CD4-positive, alpha-beta T cell (primary cell): ENCODE results near the gene TNP2. TPM values are rescaled to one million over a fixed set of nuclear protein-coding genes. Genes with fewer than 3 reads are reported as not detected.

Experiments
- ATAC-seq: fragments of 200-7000 bp; cut with Tn5 transposase; one replicate; pipeline ENCODE4 v1.10.0; 2022; ENCODE audit warnings: mild to moderate bottlenecking; ENCODE audit not compliant: poor library complexity
- CTCF ChIA-PET: fragments of 350-600 bp; sonication (Branson Sonifier 250); formaldehyde crosslinking; loops from one replicate; lab custom pipeline; 2021; ENCODE audit warnings: antibody characterized with exemption, inconsistent platforms; lab: Charles Lee
- POLR2A ChIA-PET: fragments of 350-600 bp; sonication (Branson Sonifier 250); formaldehyde crosslinking; loops from one replicate; lab custom pipeline; 2021; ENCODE audit warnings: antibody characterized with exemption, inconsistent platforms; lab: Charles Lee
- DNase-seq, 14 experiments: peaks; one replicate each; pipeline ENCODE4 v3.0.0-alpha.2; 2013 to 2020; ENCODE audit warnings: mixed read lengths in 2 of 14
- H3K27ac ChIP-seq, 2 donors: one replicate each; pipeline versions ENCODE4 v1.5.1 to v1.7.0; 2013; ENCODE audit warnings: low read length in 2 of 2, low read depth in 1 of 2, mild to moderate bottlenecking in 1 of 2
- H3K27me3 ChIP-seq, 2 experiments: 1 replicate in 1 of 2; 2 replicates in 1 of 2; pipeline versions ENCODE4 v1.6.1 to v1.7.0; 2013; ENCODE audit warnings: low read length in 2 of 2, control low read depth in 1 of 2, mild to moderate bottlenecking in 1 of 2, moderate library complexity in 1 of 2; ENCODE audit not compliant: insufficient read depth in 2 of 2, control insufficient read depth in 1 of 2
- H3K36me3 ChIP-seq: one replicate; pipeline ENCODE4 v1.6.1; 2013; ENCODE audit warnings: low read length, control low read depth; ENCODE audit not compliant: insufficient read depth
- H3K4me1 ChIP-seq: one replicate; pipeline ENCODE4 v1.6.1; 2013; ENCODE audit warnings: low read length, control low read depth; ENCODE audit not compliant: insufficient read depth
- H3K4me3 ChIP-seq: one replicate; pipeline ENCODE4 v1.5.1; 2013; ENCODE audit warnings: mild to moderate bottlenecking, low read length, moderate library complexity
- H3K9me3 ChIP-seq, 2 experiments: 1 replicate in 1 of 2; 2 replicates in 1 of 2; pipeline versions ENCODE4 v1.6.1 to v1.7.0; 2013; ENCODE audit warnings: low read length in 2 of 2, mild to moderate bottlenecking in 2 of 2, control low read depth in 1 of 2, moderate library complexity in 1 of 2; ENCODE audit not compliant: control insufficient read depth in 1 of 2, insufficient read depth in 1 of 2
- H3K27ac Mint-ChIP-seq: one replicate; pipeline ENCODE4 v1.8.0; 2020; ENCODE audit warnings: mixed read lengths
- H3K27me3 Mint-ChIP-seq: one replicate; pipeline ENCODE4 v1.8.0; 2021; ENCODE audit warnings: mixed read lengths
- H3K36me3 Mint-ChIP-seq: one replicate; pipeline ENCODE4 v1.8.0; 2021; ENCODE audit warnings: low read depth, mixed read lengths
- H3K4me1 Mint-ChIP-seq: one replicate; pipeline ENCODE4 v1.8.0; 2021; ENCODE audit warnings: low read depth, mixed read lengths
- H3K4me3 Mint-ChIP-seq: one replicate; pipeline ENCODE4 v1.8.0; 2020; ENCODE audit warnings: mild to moderate bottlenecking, mixed read lengths
- H3K9me3 Mint-ChIP-seq: one replicate; pipeline ENCODE4 v1.8.0; 2020; ENCODE audit warnings: mixed read lengths
- intact Hi-C, 2 experiments: fragments of 100-400 bp; cut with DNase I in 1 of 2; cut with micrococcal nuclease in 1 of 2; formaldehyde crosslinking; loops; one replicate each; pipeline versions ENCODE4 v1.15.1 to v1.9.0; 2023 to 2025; cut with DNase I, micrococcal nuclease
- total RNA-seq, 174 experiments: library from RNA in 2 of 174; stranded (reverse) in 2 of 174; gene quantifications; one replicate each; pipeline ENCODE4 v1.2.3 and lab custom pipeline; 2021 to 2026
- TF ChIP-seq, protein P1 (sequence below): fragments of 200-600 bp; IDR thresholded peaks from one replicate; pipeline ENCODE4 v1.8.0; 2022; ENCODE audit warnings: antibody characterized with exemption, mild to moderate bottlenecking

TNP2 gene
- total RNA-seq, 2 experiments from 2014 or later, result not detected

DNA sequence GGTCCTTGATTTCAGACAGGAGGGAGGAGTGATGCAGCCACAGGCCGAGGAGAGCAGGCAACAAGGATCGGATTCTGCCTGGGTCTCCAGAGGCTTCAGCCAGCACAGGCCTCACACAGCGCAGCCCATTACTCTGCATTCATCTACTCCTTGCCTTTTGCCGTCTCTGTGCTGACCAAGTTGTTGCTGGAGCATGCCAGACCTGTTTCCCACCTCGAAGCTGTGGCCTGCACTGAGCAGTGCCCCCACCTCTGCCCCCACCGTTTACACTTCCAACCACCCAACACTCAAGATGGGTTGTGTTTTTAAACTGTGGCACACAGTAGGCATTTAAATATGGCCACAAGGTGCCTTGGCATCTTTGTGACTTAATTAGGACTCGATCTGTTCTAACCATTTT lies 5.8 kb upstream of the TNP2 start:
- ChIA-PET CTCF (interaction anchor here (1.0 kb wide), 1 partner anchor 231 kb away, joined by 3 read pairs; no protein-coding TSS in a partner anchor), POLR2A (no interaction called here)
- Mint-ChIP-seq H3K4me3 (no peak overlapping the region), H3K27me3 (no peaks in the 10 kb centered on the region), H3K9me3 (no peaks in the 10 kb centered on the region), H3K36me3 (no peaks in the 10 kb centered on the region), H3K4me1 (no peaks in the 10 kb centered on the region), H3K27ac (no peak overlapping the region)
- no peak overlapping the region for H3K4me3 ChIP-seq
- ATAC-seq (no peak), DNase-seq (no peak)
- no peaks in the 10 kb centered on the region for H3K4me1 ChIP-seq
- intact Hi-C loops, result no loop called here
- H3K9me3 ChIP-seq, result no peaks in the 10 kb centered on the region
- TF ChIP-seq, protein P1, sequence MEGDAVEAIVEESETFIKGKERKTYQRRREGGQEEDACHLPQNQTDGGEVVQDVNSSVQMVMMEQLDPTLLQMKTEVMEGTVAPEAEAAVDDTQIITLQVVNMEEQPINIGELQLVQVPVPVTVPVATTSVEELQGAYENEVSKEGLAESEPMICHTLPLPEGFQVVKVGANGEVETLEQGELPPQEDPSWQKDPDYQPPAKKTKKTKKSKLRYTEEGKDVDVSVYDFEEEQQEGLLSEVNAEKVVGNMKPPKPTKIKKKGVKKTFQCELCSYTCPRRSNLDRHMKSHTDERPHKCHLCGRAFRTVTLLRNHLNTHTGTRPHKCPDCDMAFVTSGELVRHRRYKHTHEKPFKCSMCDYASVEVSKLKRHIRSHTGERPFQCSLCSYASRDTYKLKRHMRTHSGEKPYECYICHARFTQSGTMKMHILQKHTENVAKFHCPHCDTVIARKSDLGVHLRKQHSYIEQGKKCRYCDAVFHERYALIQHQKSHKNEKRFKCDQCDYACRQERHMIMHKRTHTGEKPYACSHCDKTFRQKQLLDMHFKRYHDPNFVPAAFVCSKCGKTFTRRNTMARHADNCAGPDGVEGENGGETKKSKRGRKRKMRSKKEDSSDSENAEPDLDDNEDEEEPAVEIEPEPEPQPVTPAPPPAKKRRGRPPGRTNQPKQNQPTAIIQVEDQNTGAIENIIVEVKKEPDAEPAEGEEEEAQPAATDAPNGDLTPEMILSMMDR, result no peak
- no peaks in the 10 kb centered on the region for H3K36me3 ChIP-seq
- no peaks in the 10 kb centered on the region for H3K27me3 ChIP-seq
- no peak overlapping the region for H3K27ac ChIP-seq

DNA sequence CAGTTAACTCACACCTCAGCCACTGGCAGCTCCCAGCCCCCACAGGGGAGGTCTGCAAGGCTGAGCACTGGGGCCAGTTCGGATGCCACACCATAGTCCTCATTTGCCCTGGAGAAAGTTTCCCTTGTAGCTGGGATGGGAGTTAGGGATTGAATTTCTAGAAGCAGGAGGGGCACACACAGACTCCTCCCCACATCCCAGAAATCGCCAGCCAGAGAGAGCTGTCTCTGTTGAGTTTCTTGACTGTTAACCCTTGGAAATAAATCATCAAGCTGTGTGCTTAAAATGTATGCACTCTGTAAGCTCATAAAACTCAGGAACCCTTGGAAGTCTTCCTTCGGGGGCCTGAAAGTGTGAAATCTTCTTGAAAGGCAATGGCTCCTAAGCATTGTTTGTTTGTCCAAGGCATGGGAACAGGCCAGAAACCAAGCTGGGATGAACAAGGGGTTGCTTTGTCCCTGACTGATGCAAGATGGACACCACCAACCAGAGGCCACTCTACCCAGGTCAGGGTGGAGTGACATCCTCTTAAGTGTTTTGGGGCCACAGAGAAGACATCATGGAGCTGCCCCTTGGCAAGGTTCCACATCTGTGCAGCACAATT lies 4.7 kb upstream of the TNP2 start:
- Mint-ChIP-seq H3K27ac (no peak overlapping the region), H3K4me1 (no peaks in the 10 kb centered on the region), H3K9me3 (no peaks in the 10 kb centered on the region), H3K27me3 (no peaks in the 10 kb centered on the region), H3K4me3 (no peak overlapping the region), H3K36me3 (no peaks in the 10 kb centered on the region)
- Histone ChIP-seq H3K9me3 (no peaks in the 10 kb centered on the region), H3K27me3 (no peaks in the 10 kb centered on the region), H3K4me3 (no peak overlapping the region), H3K36me3 (no peaks in the 10 kb centered on the region), H3K4me1 (no peaks in the 10 kb centered on the region), H3K27ac (no peak overlapping the region)
- ChIA-PET POLR2A (interaction anchor here (0.5 kb wide), 1 partner anchor 20 kb away, joined by 4 read pairs; no protein-coding TSS in a partner anchor), CTCF (interaction anchor here (1.0 kb wide), 1 partner anchor 229 kb away, joined by 3 read pairs; no protein-coding TSS in a partner anchor)
- no peak for DNase-seq
- intact Hi-C loops, result no loop called here
- TF ChIP-seq, protein P1, result no peak
- ATAC-seq, result no peak

DNA sequence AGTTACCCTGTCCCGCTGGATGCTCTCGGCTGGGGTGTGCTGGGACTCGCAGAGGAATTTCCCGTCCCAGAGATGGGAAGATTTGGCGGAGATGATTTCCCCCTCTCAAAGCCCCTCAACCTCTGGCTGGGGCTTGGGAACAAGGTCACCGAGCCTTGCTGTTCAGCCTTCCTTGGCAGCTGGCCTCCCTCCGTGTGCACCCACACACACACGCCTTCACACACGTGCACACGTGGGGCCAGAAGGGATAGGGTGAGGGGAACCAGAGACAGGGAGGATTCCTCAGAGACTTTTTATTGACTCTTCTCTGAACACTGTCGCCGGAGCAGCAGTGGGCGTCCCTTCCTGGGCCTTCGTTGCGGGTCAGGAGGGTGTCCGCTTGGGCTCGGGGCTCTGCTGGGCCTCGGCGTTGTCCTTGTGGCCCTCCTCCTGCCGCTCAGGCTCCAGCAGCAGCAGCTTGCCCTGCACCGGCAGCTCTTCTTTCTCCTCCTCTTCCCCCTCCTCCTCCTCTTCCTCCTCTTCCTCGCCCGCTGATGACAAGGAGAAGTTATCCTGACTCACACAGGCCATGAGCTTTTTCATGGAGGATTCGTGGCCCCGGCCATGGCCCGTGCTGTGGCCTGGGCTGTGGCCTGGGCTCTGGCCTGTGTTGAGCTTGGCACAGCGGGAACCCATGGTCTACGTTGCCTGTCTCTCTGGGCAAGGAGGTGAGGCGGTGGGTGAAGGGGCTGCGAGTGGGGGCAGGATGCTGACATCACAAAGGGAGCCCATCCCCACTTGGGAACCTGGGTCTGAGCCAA lies 4.0 kb upstream of the TNP2 start, which contains the start of gene PRM3:
Gene PRM3, minus strand, starts transcription at position 709 of the 800 bp plus-strand sequence. Its CDS starts 34 bp downstream, at position 675.
- no peak for ATAC-seq
- TF ChIP-seq, protein P1, result no peak
- Mint-ChIP-seq H3K9me3 (no peaks in the 10 kb centered on the region), H3K4me3 (no peak within 1 kb of the TSS), H3K36me3 (no peaks in the 10 kb centered on the region), H3K4me1 (no peaks in the 10 kb centered on the region), H3K27me3 (no peaks in the 10 kb centered on the region), H3K27ac (no peak within 1 kb of the TSS)
- Histone ChIP-seq H3K4me3 (no peak within 1 kb of the TSS), H3K36me3 (no peaks in the 10 kb centered on the region), H3K4me1 (no peaks in the 10 kb centered on the region), H3K27ac (no peak within 1 kb of the TSS), H3K9me3 (no peaks in the 10 kb centered on the region), H3K27me3 (no peaks in the 10 kb centered on the region)
- intact Hi-C loops, result no loop called here
- CTCF ChIA-PET, result no interaction called here
- no peak for DNase-seq
- POLR2A ChIA-PET, result no interaction called here
